SH-SY5Y (cell line): ENCODE measurements around the gene ABCA2.

Source experiments
- GATA2 ChIP-seq: IDR thresholded peaks from 2 replicates; pipeline ENCODE4 v1.6.1; 2011; ENCODE audit warnings: mild to moderate bottlenecking, low read depth, low read length
- GATA3 ChIP-seq: IDR thresholded peaks from 2 replicates; pipeline ENCODE4 v1.6.1; 2011; ENCODE audit warnings: low read depth, mild to moderate bottlenecking, low read length, moderate library complexity

ABCA2 gene

DNA sequence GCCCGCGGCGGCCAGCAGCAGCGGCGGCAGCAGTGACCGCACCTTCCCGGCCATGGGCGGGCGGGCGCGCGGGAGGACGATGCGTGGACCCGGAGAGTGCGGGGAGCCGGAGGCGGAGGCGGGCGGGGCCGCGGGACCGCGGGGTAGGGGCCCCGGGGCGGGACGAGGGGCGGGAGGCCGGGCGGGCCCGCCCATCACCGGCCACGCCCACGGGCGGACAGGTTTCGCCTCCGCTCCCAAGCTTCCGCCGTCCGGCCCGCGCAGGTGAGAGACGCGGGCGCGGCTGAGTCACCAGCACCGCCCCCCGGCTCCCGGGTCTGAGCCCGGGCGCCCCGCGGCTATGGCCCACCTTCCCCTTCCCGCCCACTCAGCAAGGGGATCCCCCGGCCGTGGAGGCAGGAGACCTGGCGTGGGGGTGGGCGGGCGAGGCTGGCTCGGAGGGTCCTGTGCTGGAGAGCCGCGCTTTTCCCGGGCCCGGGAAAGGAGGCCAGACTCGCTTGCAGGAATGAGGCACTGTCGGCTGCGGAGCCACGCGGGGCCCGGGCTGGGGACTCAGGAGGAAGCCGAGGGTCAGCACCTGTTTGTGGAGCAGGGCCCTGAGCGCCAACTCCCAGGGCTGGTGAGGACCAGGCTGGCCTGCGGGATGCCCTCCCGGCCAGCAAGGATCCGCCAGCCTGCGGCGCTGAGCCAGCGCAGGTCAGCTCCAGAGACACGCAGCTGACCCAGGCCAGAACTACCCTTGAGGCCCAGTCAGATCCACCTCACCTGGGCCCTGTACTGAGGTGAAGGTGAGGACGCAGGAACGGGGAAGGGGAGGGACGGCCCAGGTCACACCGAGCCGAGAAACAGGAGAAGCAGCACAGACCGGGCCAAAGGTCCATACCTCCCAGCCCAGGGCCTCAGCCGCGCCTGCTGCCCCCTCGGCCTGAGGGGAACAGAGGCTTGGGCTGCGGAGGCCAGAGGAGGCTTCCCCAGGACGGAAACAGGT is 26.2 kb upstream of the ABCA2 start, which contains the start of gene ENTPD2:
Gene ENTPD2, minus strand, starts transcription at position 118 of the 988 bp plus-strand sequence. Its CDS starts 64 bp downstream, at position 54.
- TF ChIP-seq GATA2, result no peak
- TF ChIP-seq GATA3, result no peak

DNA sequence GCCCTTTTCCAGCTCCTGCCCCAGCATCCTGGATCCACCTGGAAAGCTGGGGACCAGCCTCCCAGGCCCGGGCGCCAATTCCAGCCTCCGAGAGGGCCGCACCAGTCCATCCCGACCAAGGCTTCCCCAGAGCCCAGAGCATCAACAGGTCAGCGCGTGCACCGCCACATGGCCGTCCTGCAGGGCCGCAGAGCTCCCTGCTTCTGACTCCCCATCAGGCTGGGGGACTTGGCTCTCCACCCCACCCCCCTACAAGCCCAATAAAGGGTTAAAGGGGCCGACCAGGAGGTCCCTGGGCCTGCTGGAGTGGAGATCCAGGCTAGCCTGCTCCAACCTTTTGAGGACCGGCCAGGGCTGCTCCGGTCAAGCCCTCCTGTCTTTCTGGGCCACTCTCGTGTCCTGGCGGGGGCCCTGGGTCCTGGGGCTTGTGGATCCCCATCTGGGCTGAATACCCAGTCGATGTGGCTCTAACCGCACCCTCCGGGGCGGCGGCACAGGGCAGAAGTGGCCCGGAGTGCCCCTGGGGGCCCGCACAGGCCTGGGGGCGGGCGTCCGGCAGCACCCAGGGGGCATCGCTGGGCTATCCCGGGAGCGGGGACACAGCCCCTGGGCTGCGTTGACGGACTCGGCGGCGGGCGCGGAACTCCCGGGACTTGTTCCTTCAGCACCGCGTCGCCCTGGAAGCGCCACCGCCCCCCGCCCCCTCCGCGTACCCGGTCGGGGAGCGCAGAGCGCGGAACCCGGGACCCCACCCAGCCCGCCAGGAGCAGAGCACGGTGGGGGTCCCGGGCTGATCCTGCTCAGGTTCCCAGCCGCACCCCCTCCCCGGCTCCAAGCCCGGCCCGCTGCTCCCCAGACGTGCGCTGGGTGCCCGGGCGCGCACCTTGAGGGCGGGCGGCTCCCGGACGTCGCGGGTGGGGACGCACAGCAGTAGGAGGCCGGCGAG is 25.2 kb upstream of the ABCA2 start:
- TF ChIP-seq GATA3, result no peak
- TF ChIP-seq GATA2, result no peak

DNA sequence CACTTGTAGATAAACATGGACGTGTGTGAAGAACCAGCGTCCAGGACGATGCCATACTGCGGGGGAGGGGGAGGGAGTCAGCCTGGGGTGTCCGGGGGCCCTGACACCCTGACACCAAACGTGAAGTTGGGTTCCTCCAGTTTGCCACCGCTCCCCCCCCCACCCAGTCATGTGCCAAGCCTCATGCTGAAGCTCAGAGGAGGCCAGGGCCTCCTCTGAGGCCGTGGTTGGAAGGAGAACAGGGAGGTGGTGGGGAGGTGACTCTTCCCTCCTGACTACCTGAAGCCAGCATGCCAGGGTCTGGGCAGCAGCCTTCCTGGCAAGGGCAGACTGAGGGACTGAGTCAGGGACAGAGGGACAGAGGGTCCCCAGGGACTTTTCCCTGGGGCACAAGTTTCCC is 24.3 kb upstream of the ABCA2 start:
- TF ChIP-seq GATA2 (no peak), GATA3 (no peak)

DNA sequence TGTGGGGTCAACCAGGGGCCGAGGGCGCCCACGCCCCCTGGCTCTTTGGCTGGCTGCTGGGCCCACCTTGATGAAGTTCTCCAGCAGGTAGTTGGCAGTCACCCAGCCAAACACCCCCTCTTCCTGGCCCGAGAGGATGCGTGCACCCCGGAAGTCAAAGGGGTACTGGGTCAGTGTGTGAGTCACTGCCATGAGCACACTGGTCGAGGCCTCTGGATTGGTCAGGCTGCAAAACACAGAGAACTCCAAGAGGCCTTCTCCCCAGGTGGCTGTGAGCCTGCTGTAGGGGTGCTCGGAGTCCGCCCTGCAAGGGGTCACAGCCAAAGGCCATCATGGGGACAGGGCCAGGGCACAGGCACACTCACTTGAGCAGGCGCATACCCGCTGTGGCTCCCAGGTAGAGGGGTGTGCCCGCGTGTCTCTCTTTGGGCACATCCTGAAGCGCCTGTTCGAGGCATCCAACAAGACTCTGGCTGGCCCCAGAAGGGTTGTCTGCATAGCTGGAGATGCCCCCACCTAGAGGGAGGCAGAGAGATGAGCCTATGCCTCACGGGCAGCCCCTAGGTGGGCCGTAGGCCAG is 23.2 kb upstream of the ABCA2 start:
- TF ChIP-seq GATA2 (no peak), GATA3 (no peak)

DNA sequence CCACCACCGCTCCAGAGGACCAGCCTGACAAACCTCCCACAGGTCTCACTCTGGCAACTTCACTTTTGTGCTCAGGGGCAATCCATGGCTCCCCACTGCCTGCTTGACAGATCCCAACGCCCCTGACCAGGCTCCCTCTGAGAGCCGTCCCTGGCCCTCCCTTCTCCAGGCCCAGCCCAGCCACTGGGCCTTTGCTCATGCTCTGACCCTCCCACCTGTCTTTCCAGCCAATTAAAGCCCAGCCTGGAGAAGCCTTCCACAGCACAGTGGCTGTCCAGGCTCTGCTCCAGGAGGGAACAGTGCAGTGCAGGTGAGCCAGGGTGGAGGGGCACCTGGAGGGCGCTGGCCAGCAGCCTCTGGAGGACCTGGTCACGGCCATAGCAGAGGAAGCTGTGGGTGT is 22.5 kb upstream of the ABCA2 start:
- TF ChIP-seq GATA3 (no peak), GATA2 (no peak)

DNA sequence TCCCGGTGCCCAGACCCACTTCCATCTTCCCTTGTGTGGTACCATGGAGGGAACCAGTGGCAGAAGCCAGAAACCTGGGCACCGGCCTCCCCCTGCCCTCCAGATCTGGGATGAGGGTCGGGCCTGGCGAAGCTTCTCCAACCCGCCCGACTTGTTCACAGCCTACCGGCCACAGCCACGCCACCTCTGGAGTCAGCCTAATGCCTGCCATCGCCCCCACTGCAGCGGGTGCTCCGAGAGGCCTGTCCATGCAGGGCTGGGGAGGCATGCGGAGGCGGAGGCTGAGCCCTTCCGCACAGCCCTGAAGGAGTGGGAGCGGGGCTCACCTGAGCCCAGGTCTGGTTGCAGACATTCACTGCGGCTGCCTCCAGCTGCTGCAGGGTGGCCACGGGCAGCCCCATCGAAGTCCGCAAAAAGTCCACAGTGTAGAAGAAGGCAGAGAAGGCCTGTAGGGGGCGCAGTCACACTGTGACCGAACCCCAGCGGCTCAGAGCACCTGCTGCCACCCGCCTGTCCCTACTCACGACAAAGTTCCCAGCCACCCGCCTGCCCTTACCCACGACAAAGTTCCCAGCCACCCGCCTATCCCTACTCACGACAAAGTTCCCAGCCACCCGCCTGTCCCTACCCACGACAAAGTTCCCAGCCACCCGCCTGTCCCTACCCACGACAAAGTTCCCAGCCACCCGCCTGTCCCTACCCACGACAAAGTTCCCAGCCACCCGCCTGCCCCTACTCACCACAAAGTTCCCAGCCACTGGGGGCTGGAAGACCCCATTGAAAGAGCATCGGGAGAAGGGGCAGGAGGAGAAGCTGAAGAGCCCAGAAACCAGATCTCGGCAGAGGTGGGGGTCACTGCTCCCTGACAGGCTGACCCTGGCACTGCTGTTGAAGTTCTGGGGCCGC is 21.8 kb upstream of the ABCA2 start:
- TF ChIP-seq GATA3 (no peak), GATA2 (no peak)

DNA sequence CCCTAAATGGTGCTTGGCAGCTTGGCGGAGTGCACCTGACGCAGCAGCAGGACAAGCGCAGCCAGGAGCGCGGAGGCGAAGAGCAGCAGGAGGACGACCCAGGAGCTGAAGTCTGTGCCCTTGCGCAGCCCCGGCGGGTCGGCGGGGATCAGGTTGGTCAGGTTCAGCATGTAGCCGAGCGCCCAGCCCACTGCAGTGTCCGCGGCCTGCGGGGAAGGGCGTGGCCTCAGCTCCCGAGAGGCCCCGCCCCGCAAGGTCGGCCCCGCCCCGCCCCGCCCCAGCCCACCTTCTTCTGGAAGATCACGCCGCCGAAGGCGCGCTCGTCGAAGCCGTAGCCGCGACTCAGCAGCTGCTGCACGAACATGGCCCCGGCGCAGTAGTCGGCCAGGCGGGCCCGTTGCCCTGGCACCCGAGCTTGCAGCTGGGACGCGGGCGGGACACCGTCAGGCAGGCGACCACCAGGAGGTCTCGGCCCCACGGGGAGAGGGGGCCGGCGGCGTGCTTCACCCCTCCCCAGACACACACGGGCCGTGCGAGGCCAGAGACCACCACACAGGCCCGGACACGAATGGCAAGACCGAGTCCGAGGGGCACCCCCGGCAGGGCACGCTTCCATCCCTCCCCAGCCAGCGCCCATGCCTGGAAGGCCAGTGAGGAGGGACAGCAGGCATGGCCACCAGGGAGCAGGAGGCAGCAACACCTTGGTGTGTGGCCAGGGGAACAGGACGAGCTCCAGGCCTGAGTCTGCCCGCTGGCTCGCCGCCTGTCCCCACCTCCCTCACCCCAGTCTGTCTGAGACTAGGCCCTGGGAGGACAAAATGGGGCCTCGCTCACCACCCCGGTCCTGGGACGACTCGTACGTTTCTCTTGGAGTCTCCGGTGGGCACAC is 20.9 kb upstream of the ABCA2 start:
- TF ChIP-seq GATA3, result no peak
- no peak for TF ChIP-seq GATA2

DNA sequence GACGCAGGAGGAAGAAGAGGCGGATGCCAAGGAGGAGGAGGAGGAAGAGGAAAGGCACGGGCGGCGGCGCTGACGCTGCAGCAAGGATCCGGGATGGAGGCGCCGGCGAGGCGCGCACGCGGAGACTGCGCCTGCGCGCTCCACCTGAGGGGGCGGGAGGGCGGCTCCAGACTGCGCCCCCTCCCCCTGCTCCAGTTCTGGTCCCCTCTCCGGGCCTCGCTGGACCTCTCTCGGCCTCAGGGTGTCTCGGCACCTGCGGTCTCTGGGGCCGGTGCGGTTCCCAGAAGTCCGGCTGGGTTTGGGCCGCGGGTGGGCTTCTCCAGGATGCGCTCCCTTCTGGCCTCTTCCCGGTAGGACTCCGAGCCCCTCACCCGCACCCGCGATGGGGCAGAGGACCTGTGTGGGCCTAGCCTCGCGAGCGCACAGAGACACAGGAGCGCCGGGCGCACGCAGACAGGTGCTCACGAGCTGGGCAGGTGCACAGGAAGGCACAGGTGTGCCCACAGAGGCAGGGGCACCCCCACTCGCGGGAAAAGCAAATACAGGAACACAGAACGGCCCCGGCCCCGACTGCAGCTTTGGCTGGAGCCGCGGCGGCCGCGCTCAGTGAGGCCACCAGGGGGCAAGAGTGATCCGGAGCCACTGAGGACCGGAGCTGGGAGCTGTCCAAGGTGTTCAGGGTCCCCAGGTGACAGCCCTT is 18.2 kb upstream of the ABCA2 start, which contains the start of gene NPDC1:
Gene NPDC1, minus strand, starts transcription at position 90 of the 700 bp plus-strand sequence. CDS start 188 bp downstream, outside the sequence.
- no peak for TF ChIP-seq GATA3
- TF ChIP-seq GATA2, result no peak

DNA sequence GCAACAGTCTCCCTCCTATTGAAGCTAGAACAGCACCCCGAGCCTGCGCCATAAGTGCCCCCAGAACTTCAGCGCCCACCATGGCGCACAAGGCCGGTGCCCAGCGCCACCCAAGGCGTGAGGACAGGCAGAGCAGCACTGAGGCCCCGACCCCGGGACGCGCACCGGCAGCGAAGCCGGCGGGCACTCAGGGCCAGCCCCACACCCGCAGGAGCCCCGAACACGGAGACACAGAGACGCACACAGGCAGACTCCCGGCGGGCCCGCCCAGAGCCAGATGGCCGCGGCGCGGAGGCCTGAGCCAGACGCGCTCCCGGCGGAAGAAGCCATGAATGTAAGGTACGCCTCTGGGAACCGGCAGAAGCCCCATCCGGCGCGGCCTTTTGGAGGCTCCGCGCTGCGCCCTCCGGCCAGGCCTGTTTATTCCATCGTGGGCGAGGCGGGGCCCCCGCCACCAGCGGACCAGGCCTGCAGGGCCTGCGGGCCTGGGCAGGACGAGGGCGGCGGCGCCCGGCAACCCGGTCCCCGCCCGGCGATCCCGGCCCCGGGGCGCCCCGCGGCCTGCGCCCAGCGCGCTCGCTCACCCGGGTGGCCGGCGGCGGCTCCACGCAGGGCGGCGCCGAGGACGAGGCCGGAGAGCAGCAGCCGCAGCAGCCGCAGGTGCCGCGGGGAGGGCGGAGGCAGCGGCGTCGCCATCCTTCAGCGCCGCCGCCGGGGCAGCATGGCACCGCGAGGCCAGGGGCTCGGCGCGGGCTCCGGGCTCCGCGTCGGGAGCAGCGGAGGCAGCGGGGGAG is 17.5 kb upstream of the ABCA2 start:
- no peak for TF ChIP-seq GATA3

DNA sequence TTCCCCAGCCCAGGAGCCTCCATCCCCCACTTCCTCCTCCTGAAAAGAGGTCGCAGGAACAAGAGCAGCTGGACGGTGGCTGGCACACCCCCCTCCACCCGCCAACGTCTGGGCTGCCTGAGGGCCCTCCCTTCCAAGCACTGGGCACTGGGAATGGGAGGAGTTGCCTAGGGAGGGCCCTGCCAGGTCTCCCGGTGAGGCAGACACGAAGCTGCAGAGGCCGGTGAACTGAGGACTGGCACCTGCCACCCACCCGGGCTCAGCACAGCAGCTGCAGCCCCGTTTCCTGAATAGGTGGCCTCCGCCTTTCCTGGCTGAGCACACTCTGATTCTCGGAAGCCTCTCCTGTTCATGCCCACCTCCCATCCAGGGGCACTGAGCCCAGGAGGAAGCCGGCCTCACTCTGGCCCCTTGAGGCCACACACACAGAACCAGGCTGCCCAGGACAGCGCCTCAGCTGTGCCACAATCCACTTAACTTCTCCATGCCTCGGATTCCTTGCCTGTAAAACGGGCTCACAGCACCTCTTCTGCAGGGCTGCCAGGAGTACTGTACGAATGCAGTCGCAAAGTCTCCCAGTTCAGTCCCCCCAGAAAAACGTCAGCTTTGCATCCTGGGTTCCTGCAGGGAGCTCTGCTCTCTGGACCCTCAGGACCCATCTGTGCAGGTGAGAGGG is 16.6 kb upstream of the ABCA2 start:
- TF ChIP-seq GATA3, result no peak
- no peak for TF ChIP-seq GATA2

DNA sequence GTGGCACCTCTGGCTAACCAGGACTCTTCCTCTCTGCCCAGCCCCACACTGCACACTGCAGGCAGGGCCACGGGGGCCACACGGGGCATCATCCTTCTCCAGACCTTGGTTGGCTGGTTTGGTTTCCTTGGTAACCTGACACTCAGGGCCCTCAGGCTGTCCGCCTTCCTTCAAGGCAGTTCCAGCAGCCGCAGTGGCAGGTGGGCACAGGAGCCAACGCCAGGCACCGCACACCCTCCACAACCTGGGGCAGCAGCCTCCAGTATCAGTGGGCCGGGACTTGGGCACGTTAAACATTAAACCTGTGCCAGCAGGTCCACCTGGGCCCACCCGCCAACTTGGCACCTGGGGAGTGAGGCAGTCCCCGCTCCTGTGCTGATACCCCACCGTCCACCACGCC is 16.0 kb upstream of the ABCA2 start:
- TF ChIP-seq GATA2 (no peak), GATA3 (no peak)
